Skeletal muscle satellite cell (primary cell): ENCODE results near the gene GRID1.

Source experiments
- H3K27me3 ChIP-seq: 2 replicates; pipeline ENCODE4 v1.7.0; 2013; ENCODE audit warnings: low read length; ENCODE audit not compliant: control insufficient read depth, insufficient read depth
- H3K36me3 ChIP-seq: 2 replicates; pipeline ENCODE4 v1.7.0; 2013; ENCODE audit warnings: mild to moderate bottlenecking, control low read depth, low read length; ENCODE audit not compliant: insufficient read depth
- H3K4me1 ChIP-seq: 2 replicates; pipeline ENCODE4 v1.7.0; 2013; ENCODE audit warnings: low read length; ENCODE audit not compliant: control insufficient read depth, insufficient read depth
- H3K4me2 ChIP-seq: 2 replicates; pipeline ENCODE4 v1.7.0; 2013; ENCODE audit warnings: mild to moderate bottlenecking, low read length
- H3K4me3 ChIP-seq: 2 replicates; pipeline ENCODE4 v1.7.0; 2013; ENCODE audit warnings: low read length
- H3K9ac ChIP-seq: 2 replicates; pipeline ENCODE4 v1.7.0; 2013; ENCODE audit warnings: mild to moderate bottlenecking, low read depth, low read length, moderate library complexity
- H3K9me3 ChIP-seq: replicated peaks from 2 replicates; pipeline ENCODE4 v1.7.0; 2013; ENCODE audit warnings: mild to moderate bottlenecking, control low read depth, low read length

GRID1 gene

DNA sequence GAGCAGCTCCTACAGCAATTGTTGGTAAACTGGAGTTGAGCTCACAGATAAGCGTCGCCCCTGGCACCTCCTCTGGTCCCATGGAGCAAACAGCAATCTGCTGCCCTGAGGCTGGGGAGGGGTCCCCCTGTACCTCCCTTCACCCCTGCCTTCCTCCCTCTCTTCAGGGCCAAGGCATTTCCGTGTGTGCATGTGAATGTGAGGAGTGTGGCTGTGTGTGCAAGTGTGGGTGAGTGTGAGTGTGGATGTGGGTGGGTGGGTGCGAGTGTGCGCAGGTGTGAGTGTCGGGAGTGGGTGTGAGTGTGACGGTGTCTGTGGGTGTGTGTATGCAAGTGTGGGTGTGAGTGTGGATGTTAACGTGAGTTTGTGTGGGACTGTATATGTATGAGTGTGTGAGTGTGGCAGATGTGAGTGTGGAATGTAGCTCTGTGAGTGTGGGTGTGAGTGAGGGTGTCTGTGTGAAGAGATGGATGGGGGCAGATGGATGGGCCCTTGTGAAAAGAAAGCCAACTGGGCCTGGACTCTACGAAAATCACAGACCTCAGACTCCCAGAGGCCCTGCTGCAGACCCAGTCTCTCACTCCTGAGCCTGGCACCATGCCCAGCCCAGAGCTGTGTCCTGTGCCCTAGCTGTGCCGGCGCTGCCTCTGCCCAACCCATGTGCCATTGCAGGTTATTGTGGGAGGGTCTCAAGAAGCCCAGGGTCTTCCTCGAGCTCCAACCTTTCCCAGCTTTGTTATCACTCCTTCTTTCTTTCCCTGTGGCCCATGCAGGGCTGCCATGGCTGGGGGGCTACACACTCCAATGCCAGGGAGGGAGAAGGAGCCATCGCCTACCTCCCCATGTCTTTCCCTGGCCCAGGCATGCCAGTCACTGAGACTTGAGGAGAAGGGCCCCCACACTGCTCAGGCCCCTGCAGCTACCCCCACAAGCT, 73.9 kb downstream of the GRID1 start:
- H3K36me3 ChIP-seq: no peaks in the 10 kb centered on the region
- no peak overlapping the region for H3K4me2 ChIP-seq
- no peaks in the 10 kb centered on the region for H3K27me3 ChIP-seq
- no peaks in the 10 kb centered on the region for H3K9me3 ChIP-seq
- H3K4me1 ChIP-seq: no peaks in the 10 kb centered on the region
- no peak overlapping the region for H3K9ac ChIP-seq
- H3K4me3 ChIP-seq: no peak overlapping the region

DNA sequence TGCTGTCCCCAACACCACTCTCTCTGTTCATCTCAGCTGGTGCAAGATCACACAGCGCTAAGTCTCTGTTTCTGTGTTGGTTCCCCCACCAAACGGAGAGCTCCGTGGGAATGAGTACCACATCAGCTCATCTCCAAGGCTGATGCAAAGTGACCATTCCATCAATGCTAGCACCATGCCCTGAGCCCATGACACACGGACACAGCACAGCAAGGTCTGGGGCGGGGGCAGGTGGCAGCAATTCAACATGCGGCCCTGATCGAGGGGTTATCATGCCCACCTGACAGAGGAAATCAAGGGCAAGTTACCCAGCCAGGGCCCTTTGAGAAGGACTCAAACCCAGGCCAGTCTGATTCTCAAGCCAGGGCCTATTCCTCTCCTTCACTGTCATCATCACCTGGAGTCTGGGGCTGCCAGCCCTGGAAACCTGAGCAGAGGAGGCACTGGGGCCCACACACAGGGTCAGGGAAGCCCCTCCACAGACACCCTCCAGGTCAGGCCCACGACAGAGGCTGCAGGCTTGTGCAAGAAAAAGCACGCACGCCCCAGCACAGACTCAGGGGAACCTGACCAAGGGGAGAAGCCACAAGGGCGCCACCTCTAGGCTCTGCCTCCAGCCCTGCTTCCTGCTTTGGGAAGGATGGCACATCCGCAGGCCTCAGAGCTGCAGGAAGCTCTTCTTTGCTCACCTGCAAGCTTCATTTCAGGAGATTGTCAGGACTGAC, 74.8 kb downstream of the GRID1 start:
- no peaks in the 10 kb centered on the region for H3K4me1 ChIP-seq
- H3K36me3 ChIP-seq: no peaks in the 10 kb centered on the region
- no peak overlapping the region for H3K9ac ChIP-seq
- H3K27me3 ChIP-seq: no peaks in the 10 kb centered on the region
- H3K4me2 ChIP-seq: no peak overlapping the region
- H3K4me3 ChIP-seq: no peak overlapping the region
- H3K9me3 ChIP-seq: no peaks in the 10 kb centered on the region

DNA sequence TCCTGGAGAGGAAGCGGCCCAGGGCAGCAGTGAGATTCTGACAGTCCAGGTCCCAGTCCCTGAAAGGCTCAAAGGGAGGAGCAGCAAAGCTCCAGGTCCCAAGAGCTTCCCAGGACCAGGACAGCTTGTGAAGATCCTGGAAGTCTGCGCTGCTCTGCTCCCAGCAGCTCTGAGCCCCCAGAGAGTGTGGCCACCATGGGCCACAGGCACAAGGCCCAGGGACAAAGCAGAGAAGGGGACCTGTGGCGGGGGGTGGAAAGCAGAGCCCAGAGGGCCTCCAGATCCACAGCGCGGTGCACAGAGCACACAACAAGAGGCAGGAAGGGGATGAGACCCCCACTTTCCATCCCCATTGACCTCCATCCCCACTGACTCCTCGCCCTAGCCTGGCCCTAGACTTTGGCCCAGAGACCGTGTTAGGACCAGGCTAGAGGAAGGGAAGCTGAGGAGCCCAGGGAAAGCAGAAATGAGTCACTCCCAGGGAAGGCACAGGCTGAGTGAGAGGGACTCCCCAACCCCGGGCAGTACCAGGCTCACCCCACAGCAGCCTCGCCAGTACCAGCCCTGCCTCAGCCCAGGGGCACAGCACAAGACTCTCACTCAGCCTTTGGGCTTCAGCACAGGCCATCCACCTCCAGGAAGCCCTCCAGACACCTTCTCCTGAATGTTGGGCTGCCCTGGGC, 75.5 kb downstream of the GRID1 start:
- Histone ChIP-seq H3K36me3 (no peaks in the 10 kb centered on the region), H3K9ac (no peak overlapping the region), H3K4me1 (no peaks in the 10 kb centered on the region), H3K4me3 (no peak overlapping the region), H3K9me3 (no peaks in the 10 kb centered on the region), H3K4me2 (no peak overlapping the region), H3K27me3 (no peaks in the 10 kb centered on the region)

DNA sequence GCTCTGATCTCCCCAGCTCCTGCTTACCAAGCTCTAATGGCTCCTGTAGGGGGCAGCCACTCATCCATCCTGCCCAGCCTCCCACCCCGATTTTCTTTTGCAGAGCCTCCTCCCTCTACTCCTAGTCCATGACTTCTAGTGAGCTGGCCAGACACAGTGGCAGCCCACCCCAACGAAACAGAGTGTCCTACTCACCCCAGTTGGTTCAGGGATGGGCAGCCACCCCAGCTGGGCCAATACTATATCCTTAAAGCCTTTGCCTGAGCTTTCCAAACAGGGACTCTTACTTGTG, 77.1 kb downstream of the GRID1 start:
- Histone ChIP-seq H3K27me3 (no peaks in the 10 kb centered on the region), H3K36me3 (no peaks in the 10 kb centered on the region), H3K4me1 (no peaks in the 10 kb centered on the region), H3K4me3 (no peak overlapping the region), H3K4me2 (no peak overlapping the region), H3K9me3 (no peaks in the 10 kb centered on the region), H3K9ac (no peak overlapping the region)

DNA sequence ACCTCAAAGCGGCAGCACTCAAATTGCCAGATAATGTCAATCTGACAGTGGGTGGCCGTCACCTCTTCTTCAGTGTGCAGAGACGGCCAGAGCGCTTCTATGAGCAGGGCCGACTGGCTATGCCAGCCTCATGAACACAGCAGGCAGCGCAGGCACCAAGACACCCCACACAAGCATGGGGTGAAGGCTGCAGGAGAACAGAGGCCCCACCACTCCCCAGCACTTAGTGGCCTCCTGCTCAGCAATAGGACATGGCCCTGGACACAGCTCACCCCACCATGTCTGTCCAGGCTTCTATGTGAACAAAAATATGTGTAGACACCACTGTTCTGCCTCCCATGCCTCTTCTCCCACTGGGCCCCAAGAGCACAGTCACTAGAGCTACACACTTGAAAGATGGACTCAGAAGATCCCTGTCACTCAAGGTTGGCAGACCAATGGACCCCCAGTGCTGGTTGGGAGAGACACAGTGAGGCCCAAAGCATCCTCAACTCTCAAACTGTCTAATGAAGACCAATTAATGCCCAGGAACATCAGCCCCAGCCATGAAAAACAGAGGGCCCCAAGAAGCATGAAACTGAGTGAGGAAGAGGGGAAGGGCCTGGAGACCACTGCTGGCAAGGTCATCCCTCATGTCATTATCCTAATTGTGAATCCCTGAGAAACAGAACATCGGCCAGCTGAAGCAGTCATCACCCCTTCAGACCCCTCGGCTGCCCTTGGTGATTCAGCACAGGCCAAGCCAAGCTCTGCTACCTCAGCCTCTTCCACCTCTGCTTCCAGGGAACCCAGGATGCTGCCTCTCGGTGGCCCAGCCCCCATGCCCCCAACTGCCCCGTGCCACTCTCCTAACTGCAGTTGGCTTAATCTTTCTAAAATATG, 77.7 kb downstream of the GRID1 start:
- Histone ChIP-seq H3K36me3 (no peaks in the 10 kb centered on the region), H3K4me3 (no peak overlapping the region), H3K4me2 (no peak overlapping the region), H3K4me1 (no peaks in the 10 kb centered on the region), H3K9me3 (no peaks in the 10 kb centered on the region), H3K9ac (no peak overlapping the region), H3K27me3 (no peaks in the 10 kb centered on the region)

DNA sequence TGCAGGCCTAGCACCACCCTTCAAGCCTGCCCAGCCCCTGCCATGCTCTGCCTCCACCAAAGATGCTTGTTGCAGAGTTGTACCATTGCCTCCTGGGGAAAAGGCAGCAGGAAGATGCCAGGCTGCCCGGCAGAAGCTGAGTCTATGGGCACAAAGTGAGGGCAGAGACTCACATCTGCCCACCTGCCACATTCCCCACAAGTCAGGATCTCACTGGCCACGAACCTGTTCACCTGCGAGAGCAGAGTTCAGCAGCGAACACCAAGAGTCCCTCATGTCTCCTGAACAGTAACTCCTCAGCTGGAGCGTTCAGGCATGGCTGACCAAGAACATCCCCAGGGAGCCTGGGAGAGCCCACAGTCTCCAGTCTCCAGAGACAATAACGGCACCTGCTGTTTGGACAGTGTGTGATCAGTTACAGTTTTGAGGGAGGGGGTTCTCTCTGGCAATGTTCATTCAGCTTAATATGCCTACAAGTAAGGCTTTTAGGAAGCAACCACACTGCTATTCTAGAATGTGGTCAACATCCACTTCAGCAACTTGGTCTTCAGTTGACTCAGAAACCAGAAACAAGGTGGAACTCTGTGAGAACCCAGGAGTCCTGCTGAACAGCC, 78.5 kb downstream of the GRID1 start:
- H3K9me3 ChIP-seq: no peaks in the 10 kb centered on the region
- H3K27me3 ChIP-seq: no peaks in the 10 kb centered on the region
- no peaks in the 10 kb centered on the region for H3K36me3 ChIP-seq
- H3K9ac ChIP-seq: no peak overlapping the region
- H3K4me1 ChIP-seq: no peaks in the 10 kb centered on the region
- no peak overlapping the region for H3K4me2 ChIP-seq
- no peak overlapping the region for H3K4me3 ChIP-seq

DNA sequence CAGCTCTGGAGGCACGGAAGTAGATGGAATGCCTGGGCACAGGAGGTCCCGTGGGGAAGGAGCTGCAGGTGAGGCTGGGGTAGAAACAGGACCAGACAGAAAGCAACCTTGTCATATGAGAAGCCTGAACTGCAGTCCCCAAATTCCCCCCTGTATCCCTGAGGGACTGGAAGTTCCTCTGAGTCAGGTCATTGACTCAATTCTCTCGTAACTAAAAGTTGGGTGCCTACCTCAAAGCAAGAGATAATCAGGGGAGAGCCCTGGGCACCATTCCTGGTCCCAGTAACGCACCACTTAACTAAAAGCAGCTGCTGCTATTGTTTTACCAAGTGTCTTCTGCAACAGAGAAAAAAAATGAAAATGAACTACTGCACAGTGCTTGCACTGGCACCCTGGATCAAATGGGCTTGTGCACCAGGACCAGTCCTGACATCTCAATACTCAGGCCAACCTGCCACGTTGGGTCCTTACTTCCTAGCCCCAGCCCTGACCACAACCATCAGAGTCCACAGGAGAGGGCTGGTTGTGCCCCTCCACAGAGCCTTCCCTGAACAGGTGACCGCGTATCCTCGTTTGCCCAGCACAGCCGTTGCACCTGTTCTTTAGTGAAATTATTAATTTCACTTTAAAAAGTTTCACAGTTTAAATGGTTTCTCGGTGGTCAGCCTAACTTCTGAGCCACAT, 79.3 kb downstream of the GRID1 start:
- no peaks in the 10 kb centered on the region for H3K9me3 ChIP-seq
- no peaks in the 10 kb centered on the region for H3K27me3 ChIP-seq
- H3K4me2 ChIP-seq: no peak overlapping the region
- no peak overlapping the region for H3K9ac ChIP-seq
- no peak overlapping the region for H3K4me3 ChIP-seq
- no peaks in the 10 kb centered on the region for H3K36me3 ChIP-seq
- H3K4me1 ChIP-seq: no peaks in the 10 kb centered on the region

DNA sequence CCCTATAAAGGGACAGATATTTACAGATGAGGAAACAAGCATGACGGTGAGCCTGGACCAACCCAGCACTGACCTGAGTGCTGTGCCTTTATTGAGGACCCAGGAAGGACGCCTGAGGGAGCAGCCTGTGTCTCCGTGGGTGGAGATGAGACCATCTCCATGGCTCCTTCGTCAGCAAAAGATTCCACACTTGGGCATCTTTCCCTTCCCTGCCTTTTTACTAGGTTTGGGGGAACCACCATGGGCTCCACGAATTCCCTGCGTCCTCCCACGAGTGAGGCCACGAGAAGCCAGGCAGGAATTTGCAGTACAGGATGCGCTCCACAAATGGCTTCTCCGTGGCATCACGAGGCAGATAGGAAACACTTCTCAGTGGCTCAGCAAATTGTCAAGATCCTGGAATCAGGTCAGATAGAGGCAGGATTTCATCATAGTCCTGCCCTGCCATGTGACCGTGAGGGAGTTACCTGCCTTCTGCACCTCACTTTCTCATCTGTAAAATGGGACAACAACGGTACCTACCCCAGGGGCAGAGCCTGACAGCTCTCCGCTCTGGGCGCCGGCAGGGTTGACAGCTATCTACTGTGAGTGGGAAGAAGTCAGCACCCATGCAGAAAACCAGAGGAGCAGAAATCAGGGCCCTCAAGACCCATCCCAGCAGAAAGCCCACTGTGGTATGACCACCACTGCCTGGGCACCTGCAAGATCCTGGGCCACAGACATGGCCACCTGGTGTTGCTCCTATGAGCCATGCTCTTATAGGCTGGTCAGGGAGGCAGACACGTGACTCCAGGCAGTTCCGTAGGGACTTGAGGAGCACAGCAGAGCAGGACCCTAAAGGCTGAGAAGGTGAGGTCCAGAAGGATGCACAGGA, 80.1 kb downstream of the GRID1 start:
- no peaks in the 10 kb centered on the region for H3K4me1 ChIP-seq
- H3K36me3 ChIP-seq: no peaks in the 10 kb centered on the region
- H3K9me3 ChIP-seq: no peaks in the 10 kb centered on the region
- H3K4me3 ChIP-seq: no peak overlapping the region
- no peaks in the 10 kb centered on the region for H3K27me3 ChIP-seq
- no peak overlapping the region for H3K4me2 ChIP-seq
- H3K9ac ChIP-seq: no peak overlapping the region

DNA sequence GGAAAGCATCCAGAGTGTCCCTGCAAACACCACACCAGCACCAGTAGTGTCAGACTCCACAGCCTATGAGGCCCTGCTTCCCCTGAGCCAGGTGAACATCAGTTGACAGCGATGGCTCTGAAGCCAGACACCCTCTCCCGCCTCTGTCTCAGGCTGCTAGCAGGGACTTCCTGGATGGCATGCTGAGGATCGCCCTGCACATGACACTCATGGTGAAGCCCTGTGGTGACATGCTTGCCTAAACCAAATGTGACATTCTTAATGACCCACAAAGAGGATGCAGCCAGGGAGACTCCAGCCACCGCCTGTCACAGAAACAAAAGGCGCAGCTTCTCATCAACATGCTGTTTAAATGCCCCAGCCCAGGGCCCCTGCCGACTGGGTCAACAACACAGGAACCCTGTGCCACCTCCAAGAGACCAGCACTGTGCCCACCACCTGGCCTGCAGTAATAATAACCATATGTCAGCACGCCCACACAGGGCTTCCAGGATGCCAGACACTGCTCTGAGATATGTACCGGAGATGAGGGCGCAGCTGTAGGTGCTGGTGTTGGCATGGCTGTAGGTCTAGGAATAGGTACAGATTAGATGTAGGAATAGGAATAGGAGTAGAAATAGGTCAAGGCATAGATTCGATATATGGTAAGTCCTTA, 81.3 kb downstream of the GRID1 start:
- peaks cover 3% of the 10 kb centered on the region for H3K9me3 ChIP-seq
- no peak overlapping the region for H3K9ac ChIP-seq
- no peaks in the 10 kb centered on the region for H3K27me3 ChIP-seq
- H3K4me1 ChIP-seq: no peaks in the 10 kb centered on the region
- no peaks in the 10 kb centered on the region for H3K36me3 ChIP-seq
- no peak overlapping the region for H3K4me2 ChIP-seq
- H3K4me3 ChIP-seq: no peak overlapping the region
